HEK293 (cell line): ENCODE results near the gene MADCAM1.
A peak's percentile ranks its signal among the peaks of the same experiment; 100 is the strongest.

Experiments used
- EGR2 ChIP-seq: fragments of 450-650 bp; formaldehyde crosslinking; IDR thresholded peaks from 2 replicates; pipeline ENCODE4 v1.5.1; 2016; ENCODE audit warnings: low read depth, missing biosample characterization, missing genetic modification characterization
- KLF10 ChIP-seq: fragments of 450-650 bp; IDR thresholded peaks from 2 replicates; pipeline ENCODE4 v1.5.1; 2018; ENCODE audit warnings: missing biosample characterization, mild to moderate bottlenecking, missing genetic modification characterization
- KLF7 ChIP-seq: fragments of 450-650 bp; formaldehyde crosslinking; IDR thresholded peaks from 2 replicates; pipeline ENCODE4 v1.5.1; 2016; ENCODE audit warnings: missing biosample characterization, missing genetic modification characterization, borderline replicate concordance
- SCRT2 ChIP-seq: fragments of 450-650 bp; formaldehyde crosslinking; IDR thresholded peaks from 2 replicates; pipeline ENCODE4 v1.5.1; 2016; ENCODE audit warnings: missing biosample characterization, missing genetic modification characterization
- ZBTB20 ChIP-seq: fragments of 450-650 bp; formaldehyde crosslinking; IDR thresholded peaks from 2 replicates; pipeline ENCODE4 v1.5.1; 2016; ENCODE audit warnings: missing biosample characterization, missing genetic modification characterization
- ZFP3 ChIP-seq: fragments of 450-650 bp; formaldehyde crosslinking; IDR thresholded peaks from 2 replicates; pipeline ENCODE4 v1.5.1; 2016; ENCODE audit warnings: low read depth, missing biosample characterization, missing genetic modification characterization
- ZIC2 ChIP-seq: fragments of 450-650 bp; formaldehyde crosslinking; IDR thresholded peaks from 2 replicates; pipeline ENCODE4 v1.5.1; 2016; ENCODE audit warnings: missing biosample characterization, missing genetic modification characterization
- ZNF19 ChIP-seq: fragments of 450-650 bp; formaldehyde crosslinking; IDR thresholded peaks from 2 replicates; pipeline ENCODE4; 2016; ENCODE audit warnings: missing biosample characterization, missing genetic modification characterization, low read depth
- ZNF223 ChIP-seq: fragments of 450-650 bp; formaldehyde crosslinking; IDR thresholded peaks from 2 replicates; pipeline ENCODE4 v1.5.1; 2016; ENCODE audit warnings: missing biosample characterization, missing genetic modification characterization
- ZNF239 ChIP-seq: fragments of 450-650 bp; formaldehyde crosslinking; IDR thresholded peaks from 2 replicates; pipeline ENCODE4 v1.5.1; 2016; ENCODE audit warnings: missing biosample characterization, missing genetic modification characterization
- ZNF335 ChIP-seq: fragments of 450-650 bp; formaldehyde crosslinking; conservative IDR thresholded peaks from 2 replicates; pipeline ENCODE4 v1.5.1; 2016; ENCODE audit warnings: missing biosample characterization, missing genetic modification characterization
- ZNF423 ChIP-seq: fragments of 450-650 bp; formaldehyde crosslinking; IDR thresholded peaks from 2 replicates; pipeline ENCODE4 v1.5.1; 2016; ENCODE audit warnings: missing biosample characterization, missing genetic modification characterization
- ZNF544 ChIP-seq: fragments of 450-650 bp; formaldehyde crosslinking; IDR thresholded peaks from 2 replicates; pipeline ENCODE4 v1.5.0; 2017; ENCODE audit warnings: missing biosample characterization, missing genetic modification characterization
- ZNF571 ChIP-seq: fragments of 450-650 bp; formaldehyde crosslinking; IDR thresholded peaks from 2 replicates; pipeline ENCODE4 v1.5.0; 2017; ENCODE audit warnings: missing biosample characterization, missing genetic modification characterization
- ZNF610 ChIP-seq: fragments of 450-650 bp; formaldehyde crosslinking; IDR thresholded peaks from 2 replicates; pipeline ENCODE4 v1.5.1; 2016; ENCODE audit warnings: missing biosample characterization, missing genetic modification characterization, borderline replicate concordance
- ZNF623 ChIP-seq: fragments of 450-650 bp; formaldehyde crosslinking; IDR thresholded peaks from 2 replicates; pipeline ENCODE4 v1.5.1; 2016; ENCODE audit warnings: missing biosample characterization, missing genetic modification characterization
- ZNF670 ChIP-seq: fragments of 450-650 bp; formaldehyde crosslinking; IDR thresholded peaks from 2 replicates; pipeline ENCODE4 v1.5.1; 2016; ENCODE audit warnings: missing biosample characterization, missing genetic modification characterization, low read depth
- ZNF677 ChIP-seq: fragments of 450-650 bp; IDR thresholded peaks from 2 replicates; pipeline ENCODE4 v1.5.0; 2018; ENCODE audit warnings: missing biosample characterization, mild to moderate bottlenecking, missing genetic modification characterization, moderate library complexity
- ZNF76 ChIP-seq: fragments of 450-650 bp; formaldehyde crosslinking; IDR thresholded peaks from 2 replicates; pipeline ENCODE4; 2016; ENCODE audit warnings: low read depth, missing biosample characterization, missing genetic modification characterization, borderline replicate concordance
- ZNF785 ChIP-seq: fragments of 450-650 bp; formaldehyde crosslinking; IDR thresholded peaks from 2 replicates; pipeline ENCODE4 v1.5.1; 2016; ENCODE audit warnings: missing biosample characterization, missing genetic modification characterization
- ZSCAN16 ChIP-seq: fragments of 450-650 bp; formaldehyde crosslinking; IDR thresholded peaks from 2 replicates; pipeline ENCODE4 v1.5.1; 2016; ENCODE audit warnings: missing biosample characterization, missing genetic modification characterization
- ZXDB ChIP-seq: fragments of 450-650 bp; formaldehyde crosslinking; IDR thresholded peaks from 2 replicates; pipeline ENCODE4 v1.5.1; 2016; ENCODE audit warnings: missing biosample characterization, missing genetic modification characterization
- TF ChIP-seq, protein P1 (sequence below): fragments of 450-650 bp; formaldehyde crosslinking; IDR thresholded peaks from 2 replicates; pipeline ENCODE4 v1.5.1; 2017; ENCODE audit warnings: missing biosample characterization, missing genetic modification characterization
- TF ChIP-seq, protein P2 (sequence below): IDR thresholded peaks from 2 replicates; pipeline ENCODE4 v1.6.1; 2011; ENCODE audit warnings: mild to moderate bottlenecking, low read depth, low read length, borderline replicate concordance
- TF ChIP-seq, protein P3 (sequence below): fragments of 450-650 bp; formaldehyde crosslinking; IDR thresholded peaks from 2 replicates; pipeline ENCODE4; 2016; ENCODE audit warnings: missing biosample characterization, missing genetic modification characterization
- TF ChIP-seq, protein P4 (sequence below): fragments of 450-650 bp; formaldehyde crosslinking; IDR thresholded peaks from 2 replicates; pipeline ENCODE4 v1.5.1; 2016; ENCODE audit warnings: missing biosample characterization, missing genetic modification characterization
- TF ChIP-seq, protein P5 (sequence below): fragments of 450-650 bp; formaldehyde crosslinking; IDR thresholded peaks from 2 replicates; pipeline ENCODE4 v1.5.1; 2016; ENCODE audit warnings: missing biosample characterization, missing genetic modification characterization
- TF ChIP-seq, protein P6 (sequence below): fragments of 450-650 bp; formaldehyde crosslinking; IDR thresholded peaks from 2 replicates; pipeline ENCODE4 v1.5.1; 2016; ENCODE audit warnings: missing biosample characterization, missing genetic modification characterization, borderline replicate concordance
- TF ChIP-seq, protein P7 (sequence below): fragments of 450-650 bp; formaldehyde crosslinking; IDR thresholded peaks from 2 replicates; pipeline ENCODE4 v1.5.1; 2016; ENCODE audit warnings: missing biosample characterization, missing genetic modification characterization

Gene MADCAM1

DNA sequence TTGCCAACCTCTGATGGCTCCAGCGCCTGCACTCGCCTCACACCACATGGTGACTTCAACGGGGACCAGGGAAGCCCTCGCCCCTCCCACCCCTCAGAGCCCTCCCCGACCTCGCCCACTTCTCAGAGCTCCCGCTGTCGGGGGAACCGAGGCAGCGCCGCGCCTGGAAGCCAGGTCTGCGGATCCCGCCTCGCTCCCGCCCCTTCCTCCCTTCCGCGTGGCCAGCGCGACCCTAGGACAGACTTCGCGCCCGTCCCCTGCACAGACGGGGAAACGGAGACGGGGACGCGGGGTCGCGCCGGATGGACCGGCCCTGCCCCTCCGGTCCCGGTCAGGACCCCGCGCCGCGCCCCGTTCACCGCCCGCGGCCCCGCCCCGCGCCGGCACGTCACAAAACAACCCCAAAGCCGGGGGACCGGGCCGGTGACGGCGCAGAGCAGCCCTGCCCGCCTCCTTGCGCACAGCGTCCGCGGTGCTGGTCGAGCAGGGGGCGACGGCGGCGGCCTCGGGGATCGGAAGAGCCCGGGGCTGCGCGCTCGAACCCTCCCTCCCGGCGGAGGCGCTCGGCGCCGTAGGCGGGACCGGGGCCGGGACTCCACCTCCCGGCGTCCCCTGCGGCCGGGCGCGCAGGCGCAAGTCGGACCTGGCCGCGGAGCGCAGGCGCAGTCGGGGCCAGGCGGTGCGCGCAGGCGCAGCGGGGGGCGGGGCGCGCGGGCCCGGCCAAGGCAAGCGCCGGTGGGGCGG lies 34.9 kb downstream of the MADCAM1 start (continued):
- TF ChIP-seq, protein P1, sequence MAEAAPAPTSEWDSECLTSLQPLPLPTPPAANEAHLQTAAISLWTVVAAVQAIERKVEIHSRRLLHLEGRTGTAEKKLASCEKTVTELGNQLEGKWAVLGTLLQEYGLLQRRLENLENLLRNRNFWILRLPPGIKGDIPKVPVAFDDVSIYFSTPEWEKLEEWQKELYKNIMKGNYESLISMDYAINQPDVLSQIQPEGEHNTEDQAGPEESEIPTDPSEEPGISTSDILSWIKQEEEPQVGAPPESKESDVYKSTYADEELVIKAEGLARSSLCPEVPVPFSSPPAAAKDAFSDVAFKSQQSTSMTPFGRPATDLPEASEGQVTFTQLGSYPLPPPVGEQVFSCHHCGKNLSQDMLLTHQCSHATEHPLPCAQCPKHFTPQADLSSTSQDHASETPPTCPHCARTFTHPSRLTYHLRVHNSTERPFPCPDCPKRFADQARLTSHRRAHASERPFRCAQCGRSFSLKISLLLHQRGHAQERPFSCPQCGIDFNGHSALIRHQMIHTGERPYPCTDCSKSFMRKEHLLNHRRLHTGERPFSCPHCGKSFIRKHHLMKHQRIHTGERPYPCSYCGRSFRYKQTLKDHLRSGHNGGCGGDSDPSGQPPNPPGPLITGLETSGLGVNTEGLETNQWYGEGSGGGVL, result peak; percentile 55; the same call in 1 of the 2 replicates
- TF ChIP-seq, protein P2, sequence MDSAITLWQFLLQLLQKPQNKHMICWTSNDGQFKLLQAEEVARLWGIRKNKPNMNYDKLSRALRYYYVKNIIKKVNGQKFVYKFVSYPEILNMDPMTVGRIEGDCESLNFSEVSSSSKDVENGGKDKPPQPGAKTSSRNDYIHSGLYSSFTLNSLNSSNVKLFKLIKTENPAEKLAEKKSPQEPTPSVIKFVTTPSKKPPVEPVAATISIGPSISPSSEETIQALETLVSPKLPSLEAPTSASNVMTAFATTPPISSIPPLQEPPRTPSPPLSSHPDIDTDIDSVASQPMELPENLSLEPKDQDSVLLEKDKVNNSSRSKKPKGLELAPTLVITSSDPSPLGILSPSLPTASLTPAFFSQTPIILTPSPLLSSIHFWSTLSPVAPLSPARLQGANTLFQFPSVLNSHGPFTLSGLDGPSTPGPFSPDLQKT, result no peak
- TF ChIP-seq ZNF239 (no peak), ZNF19 (no peak), ZBTB20 (tag by site-specific recombination) (peak; percentile 68), ZNF223 (tag by site-specific recombination) (no peak), ZXDB (no peak), ZSCAN16 (tag by site-specific recombination) (no peak), ZNF76 (tag by site-specific recombination) (no peak), ZNF785 (tag by site-specific recombination) (no peak), SCRT2 (tag by site-specific recombination) (no peak), KLF10 (tag by site-specific recombination) (peak; percentile 55), ZFP3 (tag by site-specific recombination) (no peak), ZNF623 (tag by site-specific recombination) (no peak), ZNF423 (tag by site-specific recombination) (no peak), ZIC2 (no peak), ZNF544 (tag by site-specific recombination) (no peak), ZNF335 (tag by site-specific recombination) (peak; percentile 92), ZNF571 (tag by site-specific recombination) (no peak), ZNF677 (tag by site-specific recombination) (no peak), ZNF610 (tag by site-specific recombination) (no peak), ZNF670 (tag by site-specific recombination) (no peak), KLF7 (tag by site-specific recombination) (no peak), EGR2 (no peak)
- TF ChIP-seq, protein P3, sequence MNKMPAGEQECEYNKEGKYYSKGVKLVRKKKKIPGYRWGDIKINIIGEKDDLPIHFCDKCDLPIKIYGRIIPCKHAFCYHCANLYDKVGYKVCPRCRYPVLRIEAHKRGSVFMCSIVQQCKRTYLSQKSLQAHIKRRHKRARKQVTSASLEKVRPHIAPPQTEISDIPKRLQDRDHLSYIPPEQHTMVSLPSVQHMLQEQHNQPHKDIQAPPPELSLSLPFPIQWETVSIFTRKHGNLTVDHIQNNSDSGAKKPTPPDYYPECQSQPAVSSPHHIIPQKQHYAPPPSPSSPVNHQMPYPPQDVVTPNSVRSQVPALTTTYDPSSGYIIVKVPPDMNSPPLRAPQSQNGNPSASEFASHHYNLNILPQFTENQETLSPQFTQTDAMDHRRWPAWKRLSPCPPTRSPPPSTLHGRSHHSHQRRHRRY (tag by site-specific recombination), result no peak
- TF ChIP-seq, protein P4, sequence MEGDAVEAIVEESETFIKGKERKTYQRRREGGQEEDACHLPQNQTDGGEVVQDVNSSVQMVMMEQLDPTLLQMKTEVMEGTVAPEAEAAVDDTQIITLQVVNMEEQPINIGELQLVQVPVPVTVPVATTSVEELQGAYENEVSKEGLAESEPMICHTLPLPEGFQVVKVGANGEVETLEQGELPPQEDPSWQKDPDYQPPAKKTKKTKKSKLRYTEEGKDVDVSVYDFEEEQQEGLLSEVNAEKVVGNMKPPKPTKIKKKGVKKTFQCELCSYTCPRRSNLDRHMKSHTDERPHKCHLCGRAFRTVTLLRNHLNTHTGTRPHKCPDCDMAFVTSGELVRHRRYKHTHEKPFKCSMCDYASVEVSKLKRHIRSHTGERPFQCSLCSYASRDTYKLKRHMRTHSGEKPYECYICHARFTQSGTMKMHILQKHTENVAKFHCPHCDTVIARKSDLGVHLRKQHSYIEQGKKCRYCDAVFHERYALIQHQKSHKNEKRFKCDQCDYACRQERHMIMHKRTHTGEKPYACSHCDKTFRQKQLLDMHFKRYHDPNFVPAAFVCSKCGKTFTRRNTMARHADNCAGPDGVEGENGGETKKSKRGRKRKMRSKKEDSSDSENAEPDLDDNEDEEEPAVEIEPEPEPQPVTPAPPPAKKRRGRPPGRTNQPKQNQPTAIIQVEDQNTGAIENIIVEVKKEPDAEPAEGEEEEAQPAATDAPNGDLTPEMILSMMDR (tag by site-specific recombination), result peak; percentile 27; the same call in 1 of the 2 replicates
- TF ChIP-seq, protein P5, sequence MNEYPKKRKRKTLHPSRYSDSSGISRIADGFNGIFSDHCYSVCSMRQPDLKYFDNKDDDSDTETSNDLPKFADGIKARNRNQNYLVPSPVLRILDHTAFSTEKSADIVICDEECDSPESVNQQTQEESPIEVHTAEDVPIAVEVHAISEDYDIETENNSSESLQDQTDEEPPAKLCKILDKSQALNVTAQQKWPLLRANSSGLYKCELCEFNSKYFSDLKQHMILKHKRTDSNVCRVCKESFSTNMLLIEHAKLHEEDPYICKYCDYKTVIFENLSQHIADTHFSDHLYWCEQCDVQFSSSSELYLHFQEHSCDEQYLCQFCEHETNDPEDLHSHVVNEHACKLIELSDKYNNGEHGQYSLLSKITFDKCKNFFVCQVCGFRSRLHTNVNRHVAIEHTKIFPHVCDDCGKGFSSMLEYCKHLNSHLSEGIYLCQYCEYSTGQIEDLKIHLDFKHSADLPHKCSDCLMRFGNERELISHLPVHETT (tag by site-specific recombination), result no peak
- TF ChIP-seq, protein P6, sequence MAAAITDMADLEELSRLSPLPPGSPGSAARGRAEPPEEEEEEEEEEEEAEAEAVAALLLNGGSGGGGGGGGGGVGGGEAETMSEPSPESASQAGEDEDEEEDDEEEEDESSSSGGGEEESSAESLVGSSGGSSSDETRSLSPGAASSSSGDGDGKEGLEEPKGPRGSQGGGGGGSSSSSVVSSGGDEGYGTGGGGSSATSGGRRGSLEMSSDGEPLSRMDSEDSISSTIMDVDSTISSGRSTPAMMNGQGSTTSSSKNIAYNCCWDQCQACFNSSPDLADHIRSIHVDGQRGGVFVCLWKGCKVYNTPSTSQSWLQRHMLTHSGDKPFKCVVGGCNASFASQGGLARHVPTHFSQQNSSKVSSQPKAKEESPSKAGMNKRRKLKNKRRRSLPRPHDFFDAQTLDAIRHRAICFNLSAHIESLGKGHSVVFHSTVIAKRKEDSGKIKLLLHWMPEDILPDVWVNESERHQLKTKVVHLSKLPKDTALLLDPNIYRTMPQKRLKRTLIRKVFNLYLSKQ (tag by site-specific recombination), result no peak
- TF ChIP-seq, protein P7, sequence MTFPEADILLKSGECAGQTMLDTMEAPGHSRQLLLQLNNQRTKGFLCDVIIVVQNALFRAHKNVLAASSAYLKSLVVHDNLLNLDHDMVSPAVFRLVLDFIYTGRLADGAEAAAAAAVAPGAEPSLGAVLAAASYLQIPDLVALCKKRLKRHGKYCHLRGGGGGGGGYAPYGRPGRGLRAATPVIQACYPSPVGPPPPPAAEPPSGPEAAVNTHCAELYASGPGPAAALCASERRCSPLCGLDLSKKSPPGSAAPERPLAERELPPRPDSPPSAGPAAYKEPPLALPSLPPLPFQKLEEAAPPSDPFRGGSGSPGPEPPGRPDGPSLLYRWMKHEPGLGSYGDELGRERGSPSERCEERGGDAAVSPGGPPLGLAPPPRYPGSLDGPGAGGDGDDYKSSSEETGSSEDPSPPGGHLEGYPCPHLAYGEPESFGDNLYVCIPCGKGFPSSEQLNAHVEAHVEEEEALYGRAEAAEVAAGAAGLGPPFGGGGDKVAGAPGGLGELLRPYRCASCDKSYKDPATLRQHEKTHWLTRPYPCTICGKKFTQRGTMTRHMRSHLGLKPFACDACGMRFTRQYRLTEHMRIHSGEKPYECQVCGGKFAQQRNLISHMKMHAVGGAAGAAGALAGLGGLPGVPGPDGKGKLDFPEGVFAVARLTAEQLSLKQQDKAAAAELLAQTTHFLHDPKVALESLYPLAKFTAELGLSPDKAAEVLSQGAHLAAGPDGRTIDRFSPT (tag by site-specific recombination), result no peak
